AG04450 (cell line): ENCODE measurements around the gene RTCA. TPM values are rescaled to one million over a fixed set of nuclear protein-coding genes. Genes with fewer than 3 reads are reported as not detected.
"Not testable (repeated sequence)": the region's sequence is repeated elsewhere in the genome, so short reads cannot be mapped to it uniquely, and the experiment has no call there.

Source experiments
- CTCF ChIA-PET: fragments of 300-600, 350-600 bp; formaldehyde crosslinking; extraction: SDS; loops from one replicate; lab custom pipeline; 2022; ENCODE audit warnings: antibody characterized with exemption, inconsistent platforms; lab: Charles Lee
- POLR2A ChIA-PET: fragments of 350-600 bp; formaldehyde crosslinking; extraction: SDS; loops from one replicate; lab custom pipeline; 2021; ENCODE audit warnings: antibody characterized with exemption, inconsistent platforms; lab: Yijun Ruan, JAX
- DNase-seq: peaks from one replicate; pipeline ENCODE4 v3.0.0-alpha.2; 2011; ENCODE audit warnings: low read depth, low spot score
- H3K27ac ChIP-seq: one replicate; pipeline ENCODE4 v1.5.1; 2012; ENCODE audit warnings: low read depth, low read length, control low read depth
- H3K27me3 ChIP-seq: one replicate; pipeline ENCODE4 v1.6.0; 2012; ENCODE audit warnings: low read length; ENCODE audit not compliant: control insufficient read depth, insufficient read depth
- H3K4me3 ChIP-seq: 2 replicates; pipeline ENCODE4 v1.5.1; 2011; ENCODE audit warnings: mild to moderate bottlenecking, low read depth, low read length, control low read depth
- H3K9me3 ChIP-seq: 2 replicates; pipeline ENCODE4 v1.5.1; 2012; ENCODE audit warnings: low read length; ENCODE audit not compliant: control insufficient read depth, insufficient read depth
- CTCF ChIP-seq: IDR thresholded peaks from 2 replicates; pipeline ENCODE4 v1.5.1; 2011; ENCODE audit warnings: low read depth, low read length, control low read depth, inconsistent platforms
- polyA plus RNA-seq: library from polyadenylated mRNA; depleted of rRNA; stranded (reverse); fragments of >200 nt; gene quantifications from 2 replicates; pipeline ENCODE4 v1.2.3, GENCODE V29; 2011

Gene RTCA
- polyA plus RNA-seq, 1 experiment = 48.8 TPM

GRCh38 chr1:100325415-100326324 is 59.7 kb downstream of the RTCA start:
- Histone ChIP-seq H3K27ac (no peak overlapping the region), H3K27me3 (peaks cover 4% of the 10 kb centered on the region), H3K9me3 (no peaks in the 10 kb centered on the region), H3K4me3 (no peak overlapping the region)
- DNase-seq = no peak
- ChIA-PET CTCF (no interaction called here), POLR2A (no interaction called here)
- TF ChIP-seq CTCF = no peak

- POLR2A ChIA-PET, H3K27ac ChIP-seq, H3K27me3 ChIP-seq, H3K4me3 ChIP-seq, H3K9me3 ChIP-seq, DNase-seq: not testable (repeated sequence)
- CTCF ChIA-PET = interaction anchor here (1.2 kb wide), 1 partner anchor 25 kb away, joined by 3 read pairs; no protein-coding TSS in a partner anchor
Observed at GRCh38 chr1:100326325-100326670, 60.3 kb downstream of the RTCA start.

GRCh38 chr1:100328133-100328532 is 62.1 kb downstream of the RTCA start:
- Histone ChIP-seq H3K9me3 (no peaks in the 10 kb centered on the region), H3K27me3 (peaks cover 4% of the 10 kb centered on the region), H3K27ac (no peak overlapping the region), H3K4me3 (no peak overlapping the region)
- DNase-seq = no peak
- no peak for TF ChIP-seq CTCF
- POLR2A ChIA-PET = no interaction called here
- CTCF ChIA-PET = no interaction called here

- H3K27ac ChIP-seq, H3K27me3 ChIP-seq, CTCF ChIA-PET, POLR2A ChIA-PET, H3K4me3 ChIP-seq, H3K9me3 ChIP-seq, DNase-seq: not testable (repeated sequence)
Observed at GRCh38 chr1:100331146-100331545, 65.1 kb downstream of the RTCA start.

GRCh38 chr1:100332331-100332730 is 66.3 kb downstream of the RTCA start:
- CTCF ChIA-PET = no interaction called here
- DNase-seq = no peak
- Histone ChIP-seq H3K27ac (no peak overlapping the region), H3K4me3 (no peak overlapping the region), H3K27me3 (peaks cover 9% of the 10 kb centered on the region), H3K9me3 (no peaks in the 10 kb centered on the region)
- POLR2A ChIA-PET = no interaction called here
- TF ChIP-seq CTCF = no peak

GRCh38 chr1:100335436-100335835 is 69.4 kb downstream of the RTCA start:
- Histone ChIP-seq H3K27ac (no peak overlapping the region), H3K27me3 (peaks cover 6% of the 10 kb centered on the region), H3K4me3 (no peak overlapping the region), H3K9me3 (no peaks in the 10 kb centered on the region)
- TF ChIP-seq CTCF = no peak
- CTCF ChIA-PET = interaction anchor here (1.6 kb wide), 1 partner anchor 16 kb away, joined by 4 read pairs; no protein-coding TSS in a partner anchor
- DNase-seq = no peak
- POLR2A ChIA-PET = no interaction called here

- CTCF ChIA-PET = not testable (repeated sequence)
- peaks cover 11% of the 10 kb centered on the region for H3K27me3 ChIP-seq
Observed at GRCh38 chr1:100337878-100338277, 71.9 kb downstream of the RTCA start.

GRCh38 chr1:100339735-100340134 is 73.7 kb downstream of the RTCA start:
- DNase-seq, H3K27ac ChIP-seq, POLR2A ChIA-PET, H3K27me3 ChIP-seq, H3K9me3 ChIP-seq, H3K4me3 ChIP-seq, CTCF ChIA-PET: not testable (repeated sequence)

More at GRCh38 chr1:100337878-100338277, 71.9 kb downstream of the RTCA start:
- H3K27ac ChIP-seq, H3K9me3 ChIP-seq, DNase-seq, POLR2A ChIA-PET, H3K4me3 ChIP-seq: not testable (repeated sequence)
